CD4-positive, alpha-beta T cell treated with Interleukin-21 for 1 hour (primary cell): ENCODE measurements around the gene ARGFX.
"Not testable (repeated sequence)": the region's sequence is repeated elsewhere in the genome, so short reads cannot be mapped to it uniquely, and the experiment has no call there.

Source experiments
- DNase-seq: peaks from one replicate; pipeline ENCODE4 v3.0.0-alpha.2; 2020

Gene ARGFX

DNA sequence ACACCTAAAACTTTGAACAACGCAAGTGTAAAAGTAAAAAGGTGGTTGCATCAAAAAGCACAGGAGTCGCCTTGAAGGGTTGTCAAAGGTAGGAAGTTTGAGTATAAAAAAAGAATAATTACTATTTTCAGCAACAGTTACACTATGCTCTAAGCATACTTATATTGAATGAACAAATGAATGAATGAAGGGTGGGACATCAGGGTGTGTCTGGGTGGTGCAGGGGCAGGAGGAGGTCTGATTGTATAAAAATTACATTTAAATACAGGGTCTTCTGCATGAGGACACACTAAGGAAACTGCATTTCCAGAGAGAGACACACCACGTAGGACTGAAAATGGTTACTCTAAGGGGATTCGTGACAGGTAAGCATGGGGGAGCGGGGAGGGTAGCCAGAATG, at the start of gene ARGFX:
ARGFX (plus strand) TSS at position 301 of the 400 bp plus-strand sequence. CDS start 2,765 bp downstream, outside the sequence.
- DNase-seq = no peak

- no peak for DNase-seq
These were observed 49.6 kb upstream of the ARGFX start for GRCh38 chr3:121517953-121518655.

GRCh38 chr3:121520510-121520909, 47.2 kb upstream of the ARGFX start:
- no peak for DNase-seq

DNA sequence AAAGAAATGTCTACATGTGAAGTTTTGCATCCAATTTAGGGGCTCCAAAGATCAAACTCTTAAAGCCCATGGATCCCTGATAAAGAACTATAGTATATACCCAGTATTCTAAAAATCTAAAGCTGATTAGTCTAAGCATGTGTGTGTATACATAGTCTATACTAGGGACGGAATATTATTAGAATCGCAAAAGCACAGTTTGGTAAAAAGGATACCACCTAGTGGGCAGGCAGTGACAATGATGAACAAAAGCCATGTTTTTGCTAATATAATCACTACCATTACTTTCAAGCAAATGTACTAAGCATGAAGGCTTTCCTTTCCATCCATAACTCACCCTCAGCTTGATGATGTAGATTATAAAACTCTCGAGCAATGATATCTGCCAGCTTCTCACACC, 38.4 kb upstream of the ARGFX start:
- no peak for DNase-seq

DNA sequence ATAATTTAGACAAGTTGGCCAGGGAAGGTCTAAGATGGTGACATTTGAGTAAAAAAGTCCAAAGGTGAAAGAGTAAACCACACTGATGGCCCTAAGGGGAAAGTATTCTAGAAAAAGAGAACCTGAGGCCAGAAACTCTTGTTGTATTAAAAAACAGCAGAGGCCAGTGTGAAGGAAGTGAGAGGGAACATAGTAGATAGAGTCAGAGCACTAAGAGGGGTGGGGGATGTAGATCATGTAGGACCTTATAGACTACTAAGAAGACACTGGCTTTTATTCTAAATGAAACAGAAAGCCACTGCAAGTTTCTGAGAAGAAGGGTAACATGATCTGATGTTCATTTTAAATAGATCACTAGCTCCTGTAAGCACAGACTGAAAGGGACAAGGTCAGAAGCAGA, 36.5 kb upstream of the ARGFX start:
- no peak for DNase-seq

- DNase-seq = no peak
These were observed 24.8 kb upstream of the ARGFX start for GRCh38 chr3:121542924-121543323.

- no peak for DNase-seq
These were observed 22.6 kb upstream of the ARGFX start for GRCh38 chr3:121545049-121545573.

DNA sequence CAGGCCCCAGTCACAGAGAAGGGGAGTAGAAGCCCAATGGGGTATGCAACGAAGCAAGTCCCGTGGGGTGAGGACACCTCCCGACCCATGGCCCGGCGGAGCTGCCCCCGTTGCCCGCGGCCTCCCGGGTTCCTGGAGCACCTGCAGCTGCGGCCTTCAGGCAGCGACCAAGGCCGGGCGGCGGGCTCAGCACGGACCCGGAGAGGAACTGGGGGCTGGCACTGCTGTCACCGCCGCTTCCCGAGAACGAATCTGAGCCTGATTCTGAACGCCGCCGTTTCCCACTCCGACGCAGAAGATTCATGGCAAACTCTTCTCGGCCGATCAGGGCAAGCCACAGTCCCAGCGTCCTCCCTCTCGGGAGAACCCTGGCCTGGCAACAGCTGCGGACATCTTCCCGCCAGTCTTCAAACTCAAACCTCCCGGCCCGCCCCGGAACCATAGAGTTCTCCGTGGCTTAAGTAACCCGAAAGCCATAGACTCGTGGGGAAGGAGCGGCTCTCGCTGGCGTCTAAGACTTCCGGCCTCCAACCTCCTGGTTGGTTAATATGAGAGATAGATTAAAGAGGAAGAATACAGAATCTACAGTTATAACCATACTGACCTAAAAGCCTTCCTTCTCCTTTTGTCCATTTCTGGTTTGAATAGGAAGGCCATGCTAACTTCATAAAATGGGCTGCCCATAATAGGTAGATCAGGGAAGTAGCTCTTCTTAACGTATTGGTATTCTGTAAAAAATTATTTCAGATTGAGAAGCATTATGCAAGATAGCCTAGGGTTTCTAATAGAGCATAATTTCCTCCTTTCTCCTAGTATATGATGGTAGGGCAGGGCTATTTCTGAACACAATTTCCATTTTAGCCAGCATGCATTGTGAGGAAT, 21.9 kb upstream of the ARGFX start, which contains the start of gene POLQ:
POLQ (minus strand) TSS at position 415 of the 882 bp plus-strand sequence; CDS start at position 304, 111 bp downstream.
- peak; percentile 91 for DNase-seq

- DNase-seq = no peak
These were observed 15.4 kb upstream of the ARGFX start for GRCh38 chr3:121552379-121552778.

DNA sequence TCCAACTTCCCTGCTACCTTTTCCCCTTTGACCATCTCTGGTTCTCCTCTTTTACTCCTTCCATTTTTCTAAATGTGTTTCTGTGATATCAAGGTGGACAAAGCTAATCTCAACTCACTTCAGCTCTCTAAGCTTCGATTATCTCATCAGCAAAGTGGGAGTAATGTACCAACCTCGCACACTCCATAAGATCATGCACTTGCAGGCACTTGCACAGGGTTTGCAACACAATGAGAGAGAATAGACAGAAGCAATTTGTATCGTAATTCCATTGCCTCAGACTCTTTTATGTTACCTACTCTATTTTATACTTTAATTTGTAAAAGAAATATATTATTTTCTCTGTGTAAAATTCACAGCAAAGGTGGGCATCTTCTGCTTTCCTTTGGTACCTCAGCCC, 15.0 kb upstream of the ARGFX start:
- DNase-seq = no peak

DNA sequence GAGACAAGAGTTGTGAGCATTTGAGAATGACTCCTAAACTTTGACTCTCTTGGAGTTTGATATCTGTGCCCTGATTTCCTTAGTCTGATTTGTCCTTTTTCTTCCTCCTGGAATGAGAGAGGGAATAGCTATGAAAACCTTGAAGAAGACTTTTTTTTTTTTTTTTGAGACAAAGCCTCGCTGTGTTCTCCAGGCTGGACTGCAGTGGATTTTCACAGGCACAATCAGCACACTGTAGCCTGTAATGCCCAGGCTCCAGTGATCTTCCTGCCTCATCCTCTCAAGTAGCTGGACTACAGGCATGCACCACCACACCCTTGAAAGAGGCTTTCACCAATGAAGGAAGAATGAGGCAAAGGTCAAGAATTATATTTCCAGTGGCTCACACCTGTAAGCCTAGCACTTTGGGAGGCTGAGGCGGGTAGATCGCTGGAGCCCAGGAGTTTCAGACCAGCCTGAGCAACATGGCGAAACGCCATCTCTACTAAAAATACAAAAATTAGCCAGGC, 10.3 kb upstream of the ARGFX start:
- no peak for DNase-seq

DNA sequence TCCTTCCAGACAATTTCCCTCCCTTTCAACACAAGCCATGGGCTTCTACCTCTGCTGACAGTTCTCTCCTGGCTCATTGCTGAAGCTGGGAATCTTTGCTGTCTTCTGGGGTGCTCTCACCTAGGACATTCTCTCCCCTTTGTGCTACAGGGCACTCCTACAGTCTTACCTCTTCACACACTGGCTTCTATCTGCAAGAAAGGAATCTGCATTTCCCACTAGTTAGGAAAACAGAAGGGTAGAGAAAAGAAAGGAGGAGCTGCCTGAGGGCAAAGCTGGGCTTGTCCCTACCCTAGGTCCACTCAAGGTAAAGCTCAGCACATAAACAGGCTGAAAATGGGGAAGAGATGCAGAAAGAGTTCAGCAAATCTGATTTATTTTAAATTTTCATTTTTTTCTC, 5.6 kb upstream of the ARGFX start:
- no peak for DNase-seq

- DNase-seq = no peak
These were observed 976 bp upstream of the ARGFX start for GRCh38 chr3:121566773-121567172.

GRCh38 chr3:121574449-121574848, 6.7 kb downstream of the ARGFX start:
- DNase-seq = no peak

DNA sequence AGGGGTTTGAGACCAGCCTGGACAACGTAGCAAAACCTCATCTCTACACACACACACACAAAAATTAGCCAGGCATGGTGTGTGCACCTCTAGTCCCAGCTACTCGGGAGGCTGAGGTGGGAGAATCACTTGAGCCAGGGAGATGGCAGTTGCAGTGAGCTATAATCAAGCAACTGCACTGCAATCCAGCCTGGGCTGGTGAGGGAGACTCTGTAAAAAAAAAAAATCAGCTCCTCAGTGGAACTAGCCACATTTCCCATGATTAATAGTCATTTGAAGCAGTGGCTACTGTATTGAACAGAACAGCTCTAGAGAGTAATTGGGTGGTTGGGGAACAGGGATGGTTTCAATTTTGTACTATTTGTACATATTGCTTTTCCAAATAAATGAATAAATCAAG, 13.9 kb downstream of the ARGFX start:
- DNase-seq = no peak

DNA sequence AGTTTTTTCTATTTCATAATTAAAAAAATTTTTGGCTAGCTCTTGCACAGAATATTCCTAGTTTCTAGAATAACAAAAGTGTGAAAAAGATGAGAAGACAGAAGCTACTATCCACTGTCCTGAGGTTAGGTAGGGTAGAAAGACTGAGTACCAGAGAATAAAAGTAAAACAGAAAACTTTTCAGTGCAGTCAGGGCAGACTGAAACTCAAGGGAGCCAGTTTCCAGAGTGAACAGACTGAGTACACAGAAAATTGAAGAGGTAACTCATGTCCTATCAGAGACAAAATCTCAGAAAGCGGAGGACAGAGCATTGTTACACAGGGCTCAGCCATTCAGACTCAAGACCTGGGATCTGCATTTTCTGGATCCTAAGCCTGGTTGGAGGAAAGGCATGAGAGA, 16.7 kb downstream of the ARGFX start:
- DNase-seq = no peak

DNA sequence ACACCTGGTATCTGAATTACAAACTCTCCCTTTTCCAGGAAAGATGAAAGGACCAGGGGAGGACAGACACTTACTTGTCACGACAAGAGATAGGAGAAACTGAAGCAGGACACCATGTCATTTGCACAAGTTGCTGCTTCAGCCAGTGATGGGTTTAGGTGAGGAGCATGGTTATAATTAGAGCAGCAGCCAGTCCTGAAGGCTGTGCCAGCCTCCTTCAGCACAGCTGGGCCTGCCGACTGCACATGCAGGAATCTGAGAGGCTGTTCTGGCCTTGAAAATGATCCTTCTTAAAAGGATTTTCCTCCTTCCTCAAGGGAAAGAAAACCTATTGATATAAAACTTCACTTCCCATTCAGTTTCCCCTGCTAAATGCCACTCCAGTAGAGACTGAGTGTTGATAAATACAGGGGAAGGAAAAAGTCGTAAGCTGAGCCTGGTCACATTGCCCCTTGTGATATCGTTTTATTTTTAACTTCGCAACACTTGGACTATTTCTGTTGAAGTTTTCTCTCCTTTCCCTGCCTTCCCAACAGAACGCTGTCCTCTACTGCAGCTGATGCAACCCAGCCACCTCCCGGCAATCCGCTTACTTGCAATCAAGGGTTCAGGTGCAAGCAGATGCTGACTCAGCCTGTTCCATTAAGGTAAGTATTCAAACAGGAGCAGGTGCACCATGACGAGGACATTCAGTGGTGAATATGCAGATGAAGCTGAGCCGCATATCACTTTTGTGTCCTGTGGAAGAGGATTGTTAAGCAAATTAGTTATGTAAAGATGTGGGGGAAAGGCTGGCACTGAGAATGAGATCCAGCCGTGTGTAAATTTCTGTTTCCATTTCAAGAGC, 25.3 kb downstream of the ARGFX start, which contains the start of gene FBXO40:
FBXO40 (plus strand) TSS at position 524 of the 847 bp plus-strand sequence. CDS start 27,197 bp downstream, outside the sequence.
- DNase-seq = no peak

GRCh38 chr3:121593806-121594205, 26.1 kb downstream of the ARGFX start:
- DNase-seq = not testable (repeated sequence)

DNA sequence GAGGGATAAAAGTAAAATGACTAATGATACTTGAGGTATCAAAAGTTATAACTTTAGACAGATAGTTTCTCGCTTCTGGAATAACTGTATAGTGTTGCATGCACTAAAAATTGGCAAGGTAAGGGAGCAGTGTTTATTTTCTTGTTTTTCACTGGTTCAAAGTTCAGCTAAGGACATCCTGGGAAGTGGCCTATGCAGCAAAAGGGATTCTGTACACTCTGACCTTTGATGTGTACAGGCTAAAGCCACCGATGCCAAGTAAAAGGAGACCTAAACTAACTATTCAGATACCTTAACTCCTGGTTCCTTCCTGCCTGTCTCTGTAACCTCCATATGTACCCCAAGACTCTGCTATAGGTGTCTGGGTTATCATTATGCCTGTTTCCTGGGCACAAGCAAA, 27.1 kb downstream of the ARGFX start:
- no peak for DNase-seq

GRCh38 chr3:121595765-121596406, 28.1 kb downstream of the ARGFX start:
- DNase-seq = no peak

GRCh38 chr3:121598564-121598963, 30.8 kb downstream of the ARGFX start:
- no peak for DNase-seq

GRCh38 chr3:121599900-121600299, 32.2 kb downstream of the ARGFX start:
- DNase-seq = not testable (repeated sequence)
